SK-N-SH (cell line): ENCODE results near the gene SLC2A10. TPM values are rescaled to one million over a fixed set of nuclear protein-coding genes. Genes with fewer than 3 reads are reported as not detected.

Experiments used
- CTCF ChIA-PET: fragments of 300-600, 350-600 bp; formaldehyde crosslinking; extraction: SDS; loops from one replicate; lab custom pipeline; 2021; lab: Yijun Ruan, JAX
- POLR2A ChIA-PET: fragments of 350-600 bp; sonication (Branson Sonifier 250); formaldehyde crosslinking; extraction: SDS; loops from one replicate; lab custom pipeline; 2020; ENCODE audit warnings: antibody characterized with exemption, inconsistent platforms; lab: Yijun Ruan, JAX
- DNase-seq: peaks from one replicate; pipeline ENCODE4 v3.0.0; 2012
- H2AFZ ChIP-seq: fragments of 200-600 bp; sonication (generic); 2 replicates; pipeline ENCODE4 v1.8.1; 2016; ENCODE audit warnings: antibody characterized with exemption, mild to moderate bottlenecking, low read depth
- H3F3A ChIP-seq: fragments of 200-600 bp; sonication (generic); replicated peaks from 2 replicates; pipeline ENCODE3; 2016; ENCODE audit warnings: antibody characterized with exemption, mild to moderate bottlenecking; ENCODE audit not compliant: insufficient read depth
- H3K27ac ChIP-seq, 2 experiments: fragments of 200-500 bp in 1 of 2; fragments of 200-600 bp in 1 of 2; sonication (Bioruptor generic) in 1 of 2; sonication (generic), shearing (Covaris generic) in 1 of 2; 2 replicates each; pipeline versions ENCODE4 v1.5.1 to v1.6.1; 2014 to 2016; ENCODE audit warnings: low read depth in 2 of 2, inconsistent platforms in 1 of 2, low read length in 1 of 2, mild to moderate bottlenecking in 1 of 2, mixed read lengths in 1 of 2
- H3K27me3 ChIP-seq: fragments of 200-600 bp; sonication (generic), shearing (Covaris generic); 2 replicates; pipeline ENCODE4 v1.6.1; 2016; ENCODE audit warnings: mixed run types; ENCODE audit not compliant: insufficient read depth
- H3K36me3 ChIP-seq, 2 experiments: fragments of 200-500 bp in 1 of 2; fragments of 200-600 bp in 1 of 2; sonication (Bioruptor generic) in 1 of 2; sonication (generic) in 1 of 2; replicated peaks in 1 of 2; 2 replicates each; pipeline versions ENCODE3 to v1.5.1; 2014 to 2016; ENCODE audit warnings: low read length in 1 of 2, mild to moderate bottlenecking in 1 of 2; ENCODE audit not compliant: insufficient read depth in 2 of 2, control insufficient read depth in 1 of 2
- H3K4me1 ChIP-seq, 2 experiments: fragments of 200-500 bp in 1 of 2; fragments of 200-600 bp in 1 of 2; sonication (Bioruptor generic) in 1 of 2; sonication (generic), shearing (Covaris generic) in 1 of 2; 2 replicates each; pipeline versions ENCODE4 v1.5.1 to v1.6.1; 2014 to 2016; ENCODE audit warnings: low read depth in 1 of 2, low read length in 1 of 2, mixed run types in 1 of 2; ENCODE audit not compliant: insufficient read depth in 2 of 2, control insufficient read depth in 1 of 2
- H3K4me2 ChIP-seq: fragments of 200-600 bp; sonication (generic), shearing (Covaris generic); 2 replicates; pipeline ENCODE4 v1.6.1; 2017; ENCODE audit warnings: mixed run types
- H3K4me3 ChIP-seq, 2 experiments: fragments of 200-500 bp in 1 of 2; fragments of 200-600 bp in 1 of 2; sonication (Bioruptor generic) in 1 of 2; sonication (generic), shearing (Covaris generic) in 1 of 2; 2 replicates each; pipeline versions ENCODE4 v1.5.1 to v1.8.1; 2014 to 2016; ENCODE audit warnings: low read depth in 2 of 2, inconsistent platforms in 1 of 2, low read length in 1 of 2, mild to moderate bottlenecking in 1 of 2, mixed read lengths in 1 of 2, moderate library complexity in 1 of 2
- H3K79me2 ChIP-seq: fragments of 200-600 bp; sonication (generic); 2 replicates; pipeline ENCODE4 v1.8.1; 2017; ENCODE audit warnings: mild to moderate bottlenecking; ENCODE audit not compliant: insufficient read depth
- H3K9ac ChIP-seq: fragments of 200-600 bp; sonication (generic); 2 replicates; pipeline ENCODE4 v1.6.1; 2017; ENCODE audit warnings: mixed run types
- H3K9me2 ChIP-seq: fragments of 200-600 bp; sonication (generic); 2 replicates; pipeline ENCODE4 v1.6.1; 2017; ENCODE audit warnings: mixed run types
- H3K9me3 ChIP-seq: fragments of 200-600 bp; sonication (generic); 2 replicates; pipeline ENCODE4 v1.6.1; 2017; ENCODE audit warnings: mixed run types, mild to moderate bottlenecking, moderate library complexity
- H4K20me1 ChIP-seq: fragments of 200-600 bp; sonication (generic); 2 replicates; pipeline ENCODE4 v1.6.1; 2017; ENCODE audit warnings: mild to moderate bottlenecking, mixed run types; ENCODE audit not compliant: insufficient read depth
- ELF1 ChIP-seq: IDR thresholded peaks from 2 replicates; pipeline ENCODE4 v1.4.0; 2012
- EZH2phosphoT487 ChIP-seq: fragments of 200-600 bp; sonication (generic); IDR thresholded peaks from 2 replicates; pipeline ENCODE4 v1.6.1; 2017; ENCODE audit warnings: low read depth, mixed run types, mild to moderate bottlenecking, antibody characterized with exemption, moderate library complexity, borderline replicate concordance
- FOSL2 ChIP-seq: IDR thresholded peaks from 2 replicates; pipeline ENCODE4 v1.4.0; 2012; ENCODE audit warnings: low read depth, mild to moderate bottlenecking, moderate library complexity, borderline replicate concordance
- GABPA ChIP-seq: IDR thresholded peaks from 2 replicates; pipeline ENCODE4 v1.4.0; 2012; ENCODE audit warnings: low read depth, mild to moderate bottlenecking
- GATA2 ChIP-seq: sonication (generic); formaldehyde crosslinking; IDR thresholded peaks from 2 replicates; pipeline ENCODE4 v1.5.0; 2020; ENCODE audit warnings: mild to moderate bottlenecking, missing genetic modification reagents
- JUND ChIP-seq: IDR thresholded peaks from 2 replicates; pipeline ENCODE4 v1.4.0; 2012
- MAX ChIP-seq: IDR thresholded peaks from 2 replicates; pipeline ENCODE4 v1.4.0; 2012; ENCODE audit warnings: low read depth
- MEF2A ChIP-seq: IDR thresholded peaks from 2 replicates; pipeline ENCODE4 v1.4.0; 2012; ENCODE audit warnings: low read depth, borderline replicate concordance
- NFIC ChIP-seq: IDR thresholded peaks from 2 replicates; pipeline ENCODE4 v1.4.0; 2012; ENCODE audit warnings: borderline replicate concordance
- NRF1 ChIP-seq: IDR thresholded peaks from 2 replicates; pipeline ENCODE4 v1.6.1; 2012; ENCODE audit warnings: low read depth, mild to moderate bottlenecking, low read length
- POLR2AphosphoS5 ChIP-seq: IDR thresholded peaks from 2 replicates; pipeline ENCODE4 v1.6.1; 2012; ENCODE audit warnings: low read depth, low read length
- RAD21 ChIP-seq: IDR thresholded peaks from 2 replicates; pipeline ENCODE4 v1.6.1; 2012; ENCODE audit warnings: mild to moderate bottlenecking, low read length
- RCOR1 ChIP-seq: fragments of 150-350 bp; IDR thresholded peaks from 2 replicates; pipeline ENCODE4 v1.6.1; 2017; ENCODE audit warnings: antibody characterized with exemption, low read length
- RFX5 ChIP-seq: IDR thresholded peaks from 2 replicates; pipeline ENCODE4 v1.6.1; 2012; ENCODE audit warnings: mild to moderate bottlenecking, improper control_type of control experiment, low read length
- RXRA ChIP-seq: IDR thresholded peaks from 2 replicates; pipeline ENCODE4 v1.4.0; 2012; ENCODE audit warnings: low read depth, mild to moderate bottlenecking, borderline replicate concordance
- SIN3A ChIP-seq: IDR thresholded peaks from 2 replicates; pipeline ENCODE4 v1.6.1; 2012; ENCODE audit warnings: low read depth, mild to moderate bottlenecking, low read length, moderate library complexity, borderline replicate concordance
- SMC3 ChIP-seq: IDR thresholded peaks from 2 replicates; pipeline ENCODE4 v1.6.1; 2012; ENCODE audit warnings: low read depth, low read length, improper control_type of control experiment
- TAF1 ChIP-seq: IDR thresholded peaks from 2 replicates; pipeline ENCODE4 v1.6.1; 2012; ENCODE audit warnings: low read depth, mild to moderate bottlenecking, low read length, moderate library complexity, borderline replicate concordance
- TCF12 ChIP-seq: IDR thresholded peaks from 2 replicates; pipeline ENCODE4 v1.4.0; 2012
- USF1 ChIP-seq: IDR thresholded peaks from 2 replicates; pipeline ENCODE4 v1.4.0; 2012; ENCODE audit warnings: low read depth, borderline replicate concordance
- YY1 ChIP-seq: IDR thresholded peaks from 2 replicates; pipeline ENCODE4 v1.4.0; 2012; ENCODE audit warnings: low read depth, mild to moderate bottlenecking
- ZBTB33 ChIP-seq: IDR thresholded peaks from 2 replicates; pipeline ENCODE4 v1.4.0; 2012; ENCODE audit warnings: low read depth, borderline replicate concordance
- WGBS: methylation state at CpG from one replicate; pipeline ENCODE4 v1.1.6; 2017; ENCODE audit warnings: low lambda C conversion rate; 5-methylcytosine and 5-hydroxymethylcytosine counted together
- polyA plus RNA-seq, 3 experiments: library from polyadenylated mRNA; depleted of rRNA; stranded (reverse); fragments of >200 nt; gene quantifications; 2 replicates each; pipeline ENCODE4 v1.2.3, GENCODE V29; 2012
- TF ChIP-seq, protein P1 (sequence below): IDR thresholded peaks from 2 replicates; pipeline ENCODE4; 2012
- TF ChIP-seq, protein P2 (sequence below): fragments of 150-350 bp; IDR thresholded peaks from 2 replicates; pipeline ENCODE4 v1.6.1; 2016; ENCODE audit warnings: mild to moderate bottlenecking, low read depth, low read length

SLC2A10 gene
- polyA plus RNA-seq, 1 of the 3 experiments (the other 2 are of a cell fraction): 12.6 TPM

DNA sequence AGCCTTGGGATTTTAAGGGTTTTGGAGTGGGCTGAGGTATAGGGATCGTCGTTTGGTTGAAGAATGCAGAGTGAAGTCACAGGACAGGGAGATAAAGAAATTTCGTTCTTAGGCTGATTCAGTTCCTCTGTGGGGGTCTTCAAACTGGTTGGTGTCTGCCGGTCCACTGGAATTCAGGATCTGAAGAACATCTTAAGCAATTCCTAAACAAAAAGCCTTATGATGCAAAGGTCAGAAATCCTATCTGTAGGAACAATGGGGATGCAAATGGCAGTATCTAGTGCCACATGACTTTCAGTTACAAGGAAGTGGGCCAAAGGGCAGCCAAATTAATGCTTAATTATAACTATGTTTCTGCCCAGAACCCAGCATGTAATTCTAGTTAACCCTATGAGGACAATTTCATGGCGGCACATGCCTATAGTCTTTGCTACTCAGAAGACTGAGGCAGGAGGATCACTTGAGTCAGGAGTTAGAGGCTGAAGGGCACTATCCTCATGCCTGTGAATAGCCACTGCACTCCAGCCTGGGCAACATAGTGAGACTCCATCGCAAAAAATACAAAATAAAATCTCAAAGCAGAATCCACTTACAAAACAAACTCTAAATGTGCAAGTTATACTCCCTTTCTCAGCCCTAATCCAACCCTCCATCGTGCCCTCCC is 4.6 kb upstream of the SLC2A10 start:
- no peak overlapping the region for H3K9ac ChIP-seq
- peaks cover 1% of the 10 kb centered on the region; the same call in 1 of the 2 replicates for H3K79me2 ChIP-seq
- DNase-seq: no peak
- H2AFZ ChIP-seq: no peak overlapping the region
- H3K4me3 ChIP-seq: no peak overlapping the region
- peaks cover 0 to 3% of the 10 kb centered on the region in 2 experiments; a peak in 1 of 4 replicates for H3K4me1 ChIP-seq
- CTCF ChIA-PET: interaction anchor here (1.0 kb wide), 2 partner anchors 24 to 51 kb away, joined by 3 read pairs; no protein-coding TSS in a partner anchor
- peaks cover 5% of the 10 kb centered on the region; the same call in 1 of the 2 replicates for H3K9me3 ChIP-seq
- WGBS: 69% methylated on average over 7 of the region's 7 CpGs
- H3K9me2 ChIP-seq: no peaks in the 10 kb centered on the region
- POLR2A ChIA-PET: no interaction called here
- no peak for TF ChIP-seq YY1
- no peak for TF ChIP-seq TCF12
- TF ChIP-seq, protein P1, sequence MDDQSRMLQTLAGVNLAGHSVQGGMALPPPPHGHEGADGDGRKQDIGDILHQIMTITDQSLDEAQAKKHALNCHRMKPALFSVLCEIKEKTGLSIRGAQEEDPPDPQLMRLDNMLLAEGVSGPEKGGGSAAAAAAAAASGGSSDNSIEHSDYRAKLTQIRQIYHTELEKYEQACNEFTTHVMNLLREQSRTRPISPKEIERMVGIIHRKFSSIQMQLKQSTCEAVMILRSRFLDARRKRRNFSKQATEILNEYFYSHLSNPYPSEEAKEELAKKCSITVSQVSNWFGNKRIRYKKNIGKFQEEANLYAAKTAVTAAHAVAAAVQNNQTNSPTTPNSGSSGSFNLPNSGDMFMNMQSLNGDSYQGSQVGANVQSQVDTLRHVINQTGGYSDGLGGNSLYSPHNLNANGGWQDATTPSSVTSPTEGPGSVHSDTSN: no peak
- no peak for TF ChIP-seq MEF2A
- no peak for TF ChIP-seq RFX5
- no peak for TF ChIP-seq SIN3A
- TF ChIP-seq RAD21: no peak
- TF ChIP-seq GABPA: no peak
- no peaks in the 10 kb centered on the region for H3K27me3 ChIP-seq
- H4K20me1 ChIP-seq: no peaks in the 10 kb centered on the region
- no peak overlapping the region for H3K27ac ChIP-seq
- H3F3A ChIP-seq: peaks cover 3% of the 10 kb centered on the region
- no peak overlapping the region for H3K4me2 ChIP-seq
- H3K36me3 ChIP-seq: no peaks in the 10 kb centered on the region

- TF ChIP-seq EZH2phosphoT487: no peak
- TF ChIP-seq RCOR1: no peak
- TF ChIP-seq RXRA: no peak
- no peak for TF ChIP-seq FOSL2
- TF ChIP-seq RFX5: no peak
- no peak for TF ChIP-seq MEF2A
- no peak for TF ChIP-seq GABPA
- TF ChIP-seq ZBTB33: no peak
- no peak for TF ChIP-seq USF1
- no peak for TF ChIP-seq TAF1
- TF ChIP-seq NFIC: no peak
- TF ChIP-seq JUND: no peak
- TF ChIP-seq POLR2AphosphoS5: no peak
- TF ChIP-seq, protein P2, sequence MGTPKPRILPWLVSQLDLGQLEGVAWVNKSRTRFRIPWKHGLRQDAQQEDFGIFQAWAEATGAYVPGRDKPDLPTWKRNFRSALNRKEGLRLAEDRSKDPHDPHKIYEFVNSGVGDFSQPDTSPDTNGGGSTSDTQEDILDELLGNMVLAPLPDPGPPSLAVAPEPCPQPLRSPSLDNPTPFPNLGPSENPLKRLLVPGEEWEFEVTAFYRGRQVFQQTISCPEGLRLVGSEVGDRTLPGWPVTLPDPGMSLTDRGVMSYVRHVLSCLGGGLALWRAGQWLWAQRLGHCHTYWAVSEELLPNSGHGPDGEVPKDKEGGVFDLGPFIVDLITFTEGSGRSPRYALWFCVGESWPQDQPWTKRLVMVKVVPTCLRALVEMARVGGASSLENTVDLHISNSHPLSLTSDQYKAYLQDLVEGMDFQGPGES: no peak
- no peak for TF ChIP-seq ELF1
- TF ChIP-seq SMC3: no peak
- no peak for TF ChIP-seq NRF1
- TF ChIP-seq SIN3A: no peak
- no peak for TF ChIP-seq MAX
- no peak for TF ChIP-seq GATA2 (CRISPR knock-in tag)
- H3K9ac ChIP-seq: no peak overlapping the region
- H4K20me1 ChIP-seq: no peaks in the 10 kb centered on the region
- no peak overlapping the region for H3K4me2 ChIP-seq
- DNase-seq: no peak
- ChIA-PET POLR2A (no interaction called here), CTCF (interaction anchor here (1.0 kb wide), 2 partner anchors 25 to 50 kb away, joined by 3 read pairs; no protein-coding TSS in a partner anchor)
- H3K9me2 ChIP-seq: no peaks in the 10 kb centered on the region
- 38% methylated on average over 4 of the region's 4 CpGs for WGBS
- no peaks in the 10 kb centered on the region for H3K36me3 ChIP-seq
- H2AFZ ChIP-seq: no peak overlapping the region
- H3K4me1 ChIP-seq: peaks cover 0 to 7% of the 10 kb centered on the region in 2 experiments; a peak in 1 of 4 replicates
- H3K79me2 ChIP-seq: peaks cover 6% of the 10 kb centered on the region; the same call in 1 of the 2 replicates
- no peaks in the 10 kb centered on the region for H3K27me3 ChIP-seq
- H3K27ac ChIP-seq: no peak overlapping the region
- peaks cover 5% of the 10 kb centered on the region; the same call in 1 of the 2 replicates for H3K9me3 ChIP-seq
- H3K4me3 ChIP-seq: no peak overlapping the region
- H3F3A ChIP-seq: peaks cover 3% of the 10 kb centered on the region
Measured at GRCh38 chr20:46705378-46705729, 4.1 kb upstream of the SLC2A10 start.
